ENCODE data around the gene ARVCF. TPM values are rescaled to one million over a fixed set of nuclear protein-coding genes. Genes with fewer than 3 reads are reported as not detected.

The ARVCF gene
- total and polyA plus RNA-seq, 9 of the 15 experiments (the other 6 are each of a cell fraction or from before 2014, with no cell fraction given) = 0.03 to 97.4 (median 15.6) TPM

DNA sequence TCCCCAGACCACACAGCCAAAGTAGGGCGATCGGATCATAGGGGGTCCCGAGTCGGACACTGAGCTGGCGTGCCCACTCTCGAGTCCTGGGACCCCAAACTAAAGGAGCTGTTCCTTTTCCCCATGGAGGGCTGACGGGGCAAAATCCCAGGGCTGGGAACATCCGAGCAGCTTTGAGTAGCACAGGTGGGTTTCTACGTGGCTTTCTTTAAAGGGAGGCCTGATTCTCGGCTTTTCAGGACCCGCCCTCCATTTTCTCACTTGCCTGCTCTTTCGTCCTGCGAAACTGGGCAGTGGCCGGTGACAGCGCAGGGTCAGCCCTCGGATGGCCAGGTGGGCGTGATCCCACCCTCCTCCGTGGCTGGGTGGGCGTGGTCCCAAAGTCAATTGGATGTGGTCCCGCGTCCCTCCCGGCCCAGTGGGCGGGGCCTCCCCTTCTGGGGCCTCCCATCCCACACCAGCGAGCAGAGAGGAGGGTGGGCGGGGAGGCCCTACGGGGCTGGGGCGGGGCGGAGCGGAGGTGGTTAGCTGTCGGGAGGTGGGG is 57.5 kb downstream of the ARVCF start (continued):
- TF ChIP-seq, protein P1, sequence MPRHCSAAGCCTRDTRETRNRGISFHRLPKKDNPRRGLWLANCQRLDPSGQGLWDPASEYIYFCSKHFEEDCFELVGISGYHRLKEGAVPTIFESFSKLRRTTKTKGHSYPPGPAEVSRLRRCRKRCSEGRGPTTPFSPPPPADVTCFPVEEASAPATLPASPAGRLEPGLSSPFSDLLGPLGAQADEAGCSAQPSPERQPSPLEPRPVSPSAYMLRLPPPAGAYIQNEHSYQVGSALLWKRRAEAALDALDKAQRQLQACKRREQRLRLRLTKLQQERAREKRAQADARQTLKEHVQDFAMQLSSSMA (CRISPR knock-in tag; IDR thresholded peaks at IDR 0.05) = 0 out of 2 replicates have a peak, but pooled peaks have one; percentile 21
- TF ChIP-seq, protein P2, sequence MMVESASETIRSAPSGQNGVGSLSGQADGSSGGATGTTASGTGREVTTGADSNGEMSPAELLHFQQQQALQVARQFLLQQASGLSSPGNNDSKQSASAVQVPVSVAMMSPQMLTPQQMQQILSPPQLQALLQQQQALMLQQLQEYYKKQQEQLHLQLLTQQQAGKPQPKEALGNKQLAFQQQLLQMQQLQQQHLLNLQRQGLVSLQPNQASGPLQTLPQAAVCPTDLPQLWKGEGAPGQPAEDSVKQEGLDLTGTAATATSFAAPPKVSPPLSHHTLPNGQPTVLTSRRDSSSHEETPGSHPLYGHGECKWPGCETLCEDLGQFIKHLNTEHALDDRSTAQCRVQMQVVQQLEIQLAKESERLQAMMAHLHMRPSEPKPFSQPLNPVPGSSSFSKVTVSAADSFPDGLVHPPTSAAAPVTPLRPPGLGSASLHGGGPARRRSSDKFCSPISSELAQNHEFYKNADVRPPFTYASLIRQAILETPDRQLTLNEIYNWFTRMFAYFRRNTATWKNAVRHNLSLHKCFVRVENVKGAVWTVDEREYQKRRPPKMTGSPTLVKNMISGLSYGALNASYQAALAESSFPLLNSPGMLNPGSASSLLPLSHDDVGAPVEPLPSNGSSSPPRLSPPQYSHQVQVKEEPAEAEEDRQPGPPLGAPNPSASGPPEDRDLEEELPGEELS (CRISPR knock-in tag; IDR thresholded peaks at IDR 0.05; ENCODE audit: borderline replicate concordance) = no peak
- no peak for TF ChIP-seq ZNF77 (CRISPR knock-in tag; IDR thresholded peaks at IDR 0.05)
- TF ChIP-seq KLF6 (CRISPR knock-in tag; IDR thresholded peaks at IDR 0.05; ENCODE audit: borderline replicate concordance) = 0 out of 2 replicates have a peak, but pooled peaks have one; percentile 5

DNA sequence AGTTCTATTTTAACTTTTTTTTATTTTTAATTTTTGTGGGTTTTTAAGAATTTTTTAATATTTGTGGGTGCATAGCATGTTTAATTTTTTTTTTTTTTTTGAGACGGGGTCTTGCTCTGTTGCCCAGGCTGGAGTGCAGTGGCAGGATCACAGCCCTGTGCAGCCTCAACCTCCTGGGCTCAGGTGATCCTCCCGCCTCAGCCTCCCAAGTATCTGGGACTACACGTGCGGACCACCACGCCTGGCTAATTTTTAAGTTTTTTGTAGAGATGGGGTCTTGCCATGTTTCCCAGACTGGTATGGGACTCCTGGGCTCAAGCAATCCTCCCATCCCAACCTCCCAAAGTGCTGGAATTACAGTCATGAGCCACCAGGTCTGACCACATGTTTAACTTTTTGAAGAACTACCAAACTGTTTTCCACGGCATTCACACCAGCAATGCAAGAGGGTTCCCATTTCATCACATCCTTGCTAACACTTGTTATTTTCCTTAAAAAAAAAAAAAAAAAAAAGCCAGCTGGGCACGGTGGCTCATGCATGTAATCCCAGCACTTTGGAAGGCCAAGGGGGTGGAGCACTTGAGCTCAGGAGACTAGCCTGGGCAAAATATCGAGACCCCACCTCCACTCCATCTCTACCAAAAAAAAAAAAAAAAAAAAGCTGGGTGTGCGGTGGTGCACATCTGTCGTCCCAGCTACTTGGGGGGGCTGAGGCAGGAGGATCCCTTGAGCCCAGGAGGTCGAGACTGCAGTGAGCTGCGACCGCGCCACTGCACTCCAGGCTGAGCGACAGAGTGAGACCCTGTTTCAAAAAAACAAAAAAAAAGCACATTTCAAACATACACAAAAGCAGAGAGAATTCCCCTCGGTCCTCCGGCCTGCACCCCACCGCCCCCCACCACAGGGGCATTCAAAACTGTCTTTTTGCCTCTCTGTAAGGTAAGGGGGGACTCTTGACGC is 58.3 kb downstream of the ARVCF start:
- no peak for FAIRE-seq
- TF ChIP-seq ZNF316 (IDR thresholded peaks at IDR 0.05) (0 out of 2 replicates have a peak, but pooled peaks have one; percentile 5), ZNF384 (IDR thresholded peaks at IDR 0.05; ENCODE audit: low read depth, low read length) (peak; percentile 56; the same call in 1 of the 2 replicates), SIRT6 (IDR thresholded peaks at IDR 0.05; ENCODE audit: low read depth, low read length) (no peak), E2F3 (CRISPR knock-in tag; IDR thresholded peaks at IDR 0.05) (no peak), KDM2B (CRISPR knock-in tag; IDR thresholded peaks at IDR 0.05) (0 out of 2 replicates have a peak, but pooled peaks have one; percentile 60), SIX5 (IDR thresholded peaks at IDR 0.05; ENCODE audit: borderline replicate concordance in 1 of 2, insufficient read depth in 1 of 2, low read depth in 1 of 2, low read length in 2 of 2) (0 out of 4 replicates have a peak, but pooled peaks of 1 of the 2 experiments have one; percentile 11), PHF8 (IDR thresholded peaks at IDR 0.05; ENCODE audit: borderline replicate concordance, low read length) (0 out of 2 replicates have a peak, but pooled peaks have one; percentile 12)
- TF ChIP-seq, protein P3, sequence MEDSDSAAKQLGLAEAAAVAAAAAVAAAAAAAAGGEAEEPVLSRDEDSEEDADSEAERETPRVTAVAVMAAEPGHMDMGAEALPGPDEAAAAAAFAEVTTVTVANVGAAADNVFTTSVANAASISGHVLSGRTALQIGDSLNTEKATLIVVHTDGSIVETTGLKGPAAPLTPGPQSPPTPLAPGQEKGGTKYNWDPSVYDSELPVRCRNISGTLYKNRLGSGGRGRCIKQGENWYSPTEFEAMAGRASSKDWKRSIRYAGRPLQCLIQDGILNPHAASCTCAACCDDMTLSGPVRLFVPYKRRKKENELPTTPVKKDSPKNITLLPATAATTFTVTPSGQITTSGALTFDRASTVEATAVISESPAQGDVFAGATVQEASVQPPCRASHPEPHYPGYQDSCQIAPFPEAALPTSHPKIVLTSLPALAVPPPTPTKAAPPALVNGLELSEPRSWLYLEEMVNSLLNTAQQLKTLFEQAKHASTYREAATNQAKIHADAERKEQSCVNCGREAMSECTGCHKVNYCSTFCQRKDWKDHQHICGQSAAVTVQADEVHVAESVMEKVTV (CRISPR knock-in tag; IDR thresholded peaks at IDR 0.05) = no peak

More for the DNA sequence above, 58.3 kb downstream of the ARVCF start:
- H3K9me1 ChIP-seq (ENCODE audit: control insufficient read depth, insufficient read depth, low read length) = peaks cover 13% of the 10 kb centered on the region
- peaks cover 43% of the 10 kb centered on the region for H4K20me1 ChIP-seq (replicated peaks; ENCODE audit: control insufficient read depth, insufficient read depth, low read length)
- in situ Hi-C loops (cut with MboI) = no loop called here
- H3K4me3 ChIP-seq = peak overlapping the region; percentile 19
- ChIA-PET CTCF (ENCODE audit: low intra/inter-chr PET ratio) (no interaction called here), POLR2A (interaction anchor here (0.5 to 1.8 kb wide), 14 partner anchors 8 to 420 kb away, joined by 3 to 10 read pairs (median 3); partner anchors contain the start of gene GP1BB)
- intact Hi-C loops (cut with micrococcal nuclease) = no loop called here
- H3K9me3 ChIP-seq (replicated peaks; ENCODE audit: control insufficient read depth, insufficient read depth, low read depth, low read length) = no peaks in the 10 kb centered on the region
- H3K9ac ChIP-seq (ENCODE audit: insufficient read depth in 1 of 2, low read depth in 2 of 2, low read length in 2 of 2) = peak overlapping the region; percentile 26 to 86; a peak in 3 of 4 replicates
- H3K27me3 ChIP-seq (ENCODE audit: control insufficient read depth in 2 of 2, insufficient read depth in 2 of 2, low read length in 2 of 2) = no peaks in the 10 kb centered on the region
- BruUV-seq (replicated peaks) = no TSS peak
- DNase-seq (ENCODE audit: extremely low read depth in 1 of 4, low spot score in 3 of 4) (no peak), ATAC-seq (no peak)
- H3K36me3 ChIP-seq (ENCODE audit: control insufficient read depth, insufficient read depth, low read length) = peaks cover 28% of the 10 kb centered on the region; the same call in 2 of the 3 replicates
- peak overlapping the region; percentile 72 for H3K4me2 ChIP-seq (ENCODE audit: insufficient read depth, low read length)
- H2AFZ ChIP-seq (ENCODE audit: low read depth, low read length) = peak overlapping the region; percentile 52; the same call in 1 of the 2 replicates
- WGBS (ENCODE audit: insufficient coverage, low coverage, missing lambda C conversion rate) = 79% methylated on average over 19 of the region's 19 CpGs
- H3K27ac ChIP-seq (ENCODE audit: extremely low read depth, low read depth, low read length) = peak overlapping the region; percentile 43; the same call in 2 of the 3 replicates
- H3K4me1 ChIP-seq (replicated peaks in 1 of 2; ENCODE audit: control insufficient read depth in 2 of 2, insufficient read depth in 2 of 2, low read length in 2 of 2) = peaks cover 23 to 73% of the 10 kb centered on the region in 2 experiments
- H3K79me2 ChIP-seq (ENCODE audit: control insufficient read depth, insufficient read depth, low read length) = peaks cover 14% of the 10 kb centered on the region; the same call in 1 of the 3 replicates

Measured in K562 (cell line).